ENCODE measurements around the gene LAMA2.
"Not testable (repeated sequence)": the region's sequence is repeated elsewhere in the genome, so short reads cannot be mapped to it uniquely, and the experiment has no call there.

LAMA2 gene

DNA sequence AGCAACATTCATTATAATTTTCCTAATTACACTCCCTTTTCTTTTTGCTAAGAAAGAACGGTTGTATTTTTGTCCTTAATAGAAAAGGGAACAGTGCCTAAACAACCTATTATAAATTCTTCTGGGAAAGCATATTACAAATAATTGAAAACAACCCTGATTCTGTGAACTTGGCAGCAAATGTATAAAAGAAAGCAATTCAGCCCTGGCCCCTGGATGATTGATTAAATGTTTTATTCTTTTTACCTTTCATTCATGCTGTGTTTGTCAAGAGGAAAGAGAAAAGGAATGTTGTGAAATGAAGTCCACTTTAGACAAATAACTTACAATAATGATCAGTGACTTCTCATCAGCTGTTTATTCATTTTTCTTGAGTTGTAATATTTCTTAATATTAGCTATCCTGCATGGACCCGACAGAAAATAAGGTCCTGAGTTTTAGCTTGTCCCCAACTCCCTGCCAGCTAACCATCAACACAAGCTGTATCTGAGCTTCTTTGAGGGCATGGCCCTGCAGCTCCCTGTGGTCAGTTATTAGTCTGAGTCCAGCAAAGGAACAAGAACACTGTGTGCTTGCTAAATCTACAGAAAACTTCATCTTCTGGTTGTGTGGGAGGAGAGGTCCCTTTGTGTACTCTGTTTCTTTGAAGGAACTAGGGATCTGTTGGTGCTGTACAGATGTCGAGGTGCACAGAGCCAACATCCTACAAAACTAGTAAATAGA lies 248.2 kb downstream of the LAMA2 start:
- DNase-seq: no peak

DNA sequence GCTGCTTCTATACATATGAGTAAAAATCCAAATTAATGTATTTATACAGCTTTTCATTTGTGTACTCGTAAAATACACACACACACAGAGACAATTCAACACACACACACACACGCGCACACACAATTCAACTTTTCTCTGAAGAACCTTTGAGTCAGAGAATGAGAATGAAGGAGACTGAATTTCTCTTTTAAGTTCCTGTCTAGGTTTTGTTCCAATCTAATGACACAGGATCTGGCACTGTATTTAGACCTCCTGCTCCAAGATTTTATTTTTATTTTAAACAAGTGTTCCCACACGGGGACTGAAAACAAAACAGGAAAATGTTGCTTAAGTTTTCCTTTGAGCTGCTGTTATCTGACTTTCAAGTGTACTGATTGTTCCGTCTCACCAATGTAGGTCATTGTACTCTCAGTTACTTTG lies 250.8 kb downstream of the LAMA2 start:
- no peak for DNase-seq

DNA sequence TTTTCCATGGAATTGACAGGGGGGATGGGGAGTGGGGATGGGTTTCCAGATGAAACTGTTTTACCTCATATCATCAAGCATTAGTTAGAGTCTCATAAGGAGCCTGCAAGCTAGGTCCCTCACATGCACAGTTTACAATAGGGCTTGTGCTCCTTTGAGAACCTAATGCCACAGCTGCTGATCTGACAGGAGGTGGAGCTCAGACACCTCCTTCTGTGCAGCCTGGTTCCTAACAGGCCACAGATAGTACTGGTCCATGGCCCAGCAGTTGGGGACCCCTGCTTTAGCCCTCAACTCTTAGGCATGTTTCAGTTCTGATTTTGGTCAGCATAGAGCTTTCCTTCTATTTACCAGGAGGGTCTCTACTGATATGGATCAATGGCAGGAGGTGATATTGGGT lies 251.6 kb downstream of the LAMA2 start:
- no peak for DNase-seq

DNA sequence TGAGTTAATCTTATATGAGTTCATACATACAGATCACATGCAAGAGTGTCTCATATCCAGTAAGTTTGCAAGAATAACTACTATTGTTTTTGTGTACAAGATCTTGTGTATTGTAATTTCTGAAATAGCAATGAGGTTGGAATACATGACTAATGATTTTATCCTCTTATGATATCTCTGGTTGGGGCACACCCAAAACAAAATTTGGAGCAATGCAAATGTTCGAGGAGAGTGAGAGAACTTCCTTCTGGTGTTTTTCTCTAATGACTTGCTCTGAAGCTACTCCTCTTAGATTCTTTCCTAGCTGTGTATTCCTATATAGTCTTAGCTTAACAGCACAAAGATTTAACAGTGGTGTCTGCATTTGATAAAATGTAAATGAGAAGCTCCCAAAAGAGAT lies 252.5 kb downstream of the LAMA2 start:
- no peak for DNase-seq

DNA sequence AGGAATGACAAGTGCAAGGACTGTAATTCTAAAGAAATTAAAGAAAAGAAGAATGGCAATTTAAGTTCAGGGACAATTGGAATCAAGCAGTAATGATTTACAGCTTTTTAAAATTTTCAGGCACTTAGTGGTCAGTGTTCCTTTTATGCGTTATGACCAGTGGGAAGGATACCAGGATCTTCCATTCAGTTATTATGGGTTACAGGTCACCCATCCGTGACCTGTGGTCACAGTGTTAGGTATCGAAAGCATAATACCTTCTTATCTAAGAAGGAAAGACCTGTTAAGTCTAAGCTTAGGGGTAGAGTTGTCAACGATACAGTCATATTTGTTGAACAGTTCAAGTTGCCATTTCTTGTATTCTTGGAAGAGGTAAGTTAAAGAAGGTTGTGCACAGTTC lies 253.8 kb downstream of the LAMA2 start:
- DNase-seq: no peak

DNA sequence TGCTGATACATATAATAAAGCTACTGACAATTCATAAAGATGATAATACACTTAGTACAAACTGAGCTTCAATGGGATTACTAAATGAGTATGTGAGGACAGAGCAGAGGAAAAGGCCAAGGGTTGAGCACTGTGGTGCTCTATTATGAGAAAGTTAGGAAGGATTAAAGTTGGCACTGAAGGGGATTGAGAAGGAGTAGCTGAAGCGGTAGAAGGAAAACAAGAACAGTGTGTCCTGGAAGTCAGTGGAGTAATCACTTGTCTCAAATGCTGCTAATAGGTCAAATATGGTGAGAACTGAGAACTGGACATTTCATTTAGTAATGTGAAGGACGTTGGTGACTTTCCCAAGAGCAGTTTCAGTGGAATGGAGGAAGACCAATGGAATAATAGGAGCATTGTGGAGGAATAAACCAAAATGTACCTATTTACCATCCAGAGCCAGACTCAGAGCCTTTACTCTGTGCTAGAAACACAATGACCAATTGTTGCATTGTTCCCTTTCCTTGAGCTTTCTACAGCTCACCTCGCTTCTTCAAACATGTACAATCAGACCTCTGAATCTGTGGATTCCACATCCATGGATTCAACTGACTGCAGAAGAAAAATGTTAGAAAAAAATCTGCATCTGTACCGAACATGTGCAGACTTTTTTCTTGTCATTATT lies 255.9 kb downstream of the LAMA2 start:
- no peak for DNase-seq

DNA sequence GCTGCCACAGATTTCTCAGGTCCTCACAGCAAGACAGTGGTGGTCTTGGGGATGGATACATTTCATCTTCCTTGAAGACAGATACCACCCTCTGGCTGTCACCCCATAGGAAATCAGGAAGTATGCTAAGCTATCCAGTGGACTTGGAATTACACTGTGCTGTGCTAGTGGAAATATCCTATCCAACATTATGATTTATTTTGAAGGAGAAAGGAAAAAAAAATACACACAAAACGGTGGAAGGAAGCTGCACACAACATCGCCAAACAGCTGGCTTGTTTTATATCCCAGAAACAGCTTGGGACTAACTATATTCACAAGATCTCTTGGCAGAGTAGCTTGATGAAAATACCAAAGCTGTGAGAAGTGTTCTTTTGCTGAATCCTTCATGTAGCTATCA lies 257.6 kb downstream of the LAMA2 start:
- no peak for DNase-seq

DNA sequence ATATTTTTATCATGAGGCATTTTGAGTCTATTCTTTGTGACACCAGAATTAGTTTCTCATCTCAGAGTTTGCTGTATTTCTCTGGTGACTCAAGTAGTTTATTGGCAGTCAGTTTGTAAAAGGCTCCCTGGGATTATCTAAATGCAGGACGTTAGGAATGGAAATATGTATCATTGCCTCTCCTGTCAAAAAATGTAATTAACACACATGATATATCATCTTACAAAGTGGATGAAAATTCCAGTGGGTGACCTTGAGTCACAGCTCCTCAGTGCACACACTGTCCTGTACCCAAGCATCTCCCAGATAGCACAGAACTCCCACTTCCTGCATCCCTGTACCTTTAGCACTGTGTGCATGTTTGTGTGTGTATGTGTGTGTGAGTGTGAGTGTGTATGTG lies 258.6 kb downstream of the LAMA2 start:
- DNase-seq: no peak

DNA sequence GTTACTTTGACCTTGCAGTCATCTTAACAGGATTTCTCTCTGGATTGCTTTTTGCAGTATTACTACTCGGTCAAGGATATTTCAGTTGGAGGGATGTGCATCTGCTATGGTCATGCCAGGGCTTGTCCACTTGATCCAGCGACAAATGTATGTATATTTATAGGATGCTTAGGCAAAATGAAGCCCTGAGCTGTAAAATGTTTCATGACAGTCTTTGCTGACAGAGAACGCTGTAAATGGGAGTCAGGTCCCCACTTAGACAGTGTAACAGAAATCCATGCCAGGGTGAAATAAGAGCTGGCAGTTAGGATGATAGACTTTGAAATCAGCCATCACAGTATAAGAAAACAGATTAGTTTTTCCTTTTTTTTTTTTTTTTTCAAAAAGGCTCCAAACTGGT lies 264.0 kb downstream of the LAMA2 start:
- DNase-seq: no peak

DNA sequence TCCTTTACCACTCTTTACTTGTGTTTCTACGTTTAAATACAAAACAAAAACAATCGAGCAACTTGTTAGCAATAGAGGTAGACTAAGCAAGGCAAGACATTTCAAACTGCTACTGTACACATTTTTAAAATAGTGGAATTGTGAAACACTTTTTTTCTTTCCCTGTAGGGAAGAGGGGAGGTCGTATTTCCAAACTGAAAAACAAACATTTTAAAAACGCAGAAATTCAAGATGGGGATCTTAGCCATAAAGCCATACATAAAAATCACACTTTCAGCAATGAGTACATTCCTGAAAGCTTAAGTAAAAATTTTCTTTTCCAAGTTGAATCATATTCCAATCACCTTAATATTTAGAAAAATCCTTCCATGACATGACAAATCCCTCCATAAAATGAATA lies 267.6 kb downstream of the LAMA2 start:
- DNase-seq: no peak

DNA sequence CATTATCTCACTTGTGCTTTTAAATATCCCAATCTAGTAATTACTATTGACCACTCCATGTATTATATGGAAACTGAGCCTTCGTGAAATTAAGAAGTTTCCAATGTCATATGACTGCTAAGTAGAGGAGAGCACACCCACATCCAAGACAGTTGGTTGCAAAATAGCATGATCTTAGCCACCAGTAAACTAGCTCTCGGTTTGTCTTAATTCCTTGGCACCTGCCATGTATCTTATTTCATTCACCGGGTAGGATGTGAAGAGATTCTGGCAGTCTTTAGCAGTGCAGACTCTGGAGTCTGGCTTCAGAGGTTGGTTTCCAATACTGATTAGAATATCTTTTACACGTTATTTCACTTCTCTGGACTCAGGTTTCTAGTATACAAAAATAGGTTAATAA lies 270.3 kb downstream of the LAMA2 start:
- DNase-seq: no peak

DNA sequence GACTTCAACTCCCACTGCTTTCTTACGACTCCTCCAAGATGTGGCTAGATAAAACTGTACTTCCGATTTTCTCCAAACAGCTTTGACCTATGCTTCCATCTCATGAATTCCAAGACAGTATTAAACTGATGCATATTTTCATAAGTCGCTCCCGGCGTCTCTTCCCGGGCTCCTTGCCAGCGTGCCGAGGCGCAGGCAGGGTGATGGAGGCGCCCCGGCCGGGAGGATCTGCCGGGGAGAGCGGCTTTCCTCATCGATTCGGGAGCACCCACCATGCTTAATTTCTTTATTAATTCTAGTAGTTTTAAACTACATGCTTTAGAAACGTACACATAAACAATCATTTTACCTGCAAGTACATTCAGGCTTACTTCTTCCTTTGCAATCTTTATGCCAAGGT lies 276.3 kb downstream of the LAMA2 start:
- DNase-seq: not testable (repeated sequence)

DNA sequence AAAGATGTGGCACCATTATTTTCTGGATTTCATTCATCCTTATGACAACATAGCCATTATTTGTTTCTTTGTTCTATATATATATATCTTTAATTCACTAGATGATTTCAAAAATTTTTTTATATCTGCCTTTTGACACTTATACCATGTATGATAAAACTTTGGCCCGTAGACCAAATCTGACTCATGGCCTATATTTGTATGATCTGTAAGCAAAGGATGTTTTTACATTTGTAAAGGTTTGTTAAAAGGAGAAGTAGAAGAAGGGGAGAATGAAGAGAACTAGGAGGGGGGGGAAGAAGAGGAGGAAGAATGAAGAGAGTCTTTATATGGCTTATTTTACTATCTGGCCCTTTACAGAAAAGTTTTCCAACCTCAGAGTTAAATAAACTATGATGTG lies 279.7 kb downstream of the LAMA2 start:
- no peak for DNase-seq

DNA sequence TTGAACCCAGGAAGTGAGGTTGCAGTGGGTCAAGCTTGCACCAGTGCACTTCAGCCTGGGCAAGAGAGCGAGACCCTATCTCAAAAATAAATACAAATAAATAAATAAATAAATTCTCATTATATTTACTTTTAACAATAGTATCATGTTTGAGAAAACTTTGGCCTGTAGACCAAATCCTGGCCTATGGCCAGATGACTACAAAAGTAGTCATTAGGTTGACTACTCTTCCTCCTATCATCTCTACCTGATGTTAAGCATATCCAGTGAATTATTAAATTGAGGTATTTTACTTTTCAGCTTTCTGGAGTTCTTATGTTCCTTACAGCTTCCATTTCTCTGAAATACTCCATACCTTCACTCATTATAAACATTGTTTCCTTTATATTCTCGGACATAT lies 280.6 kb downstream of the LAMA2 start:
- no peak for DNase-seq

DNA sequence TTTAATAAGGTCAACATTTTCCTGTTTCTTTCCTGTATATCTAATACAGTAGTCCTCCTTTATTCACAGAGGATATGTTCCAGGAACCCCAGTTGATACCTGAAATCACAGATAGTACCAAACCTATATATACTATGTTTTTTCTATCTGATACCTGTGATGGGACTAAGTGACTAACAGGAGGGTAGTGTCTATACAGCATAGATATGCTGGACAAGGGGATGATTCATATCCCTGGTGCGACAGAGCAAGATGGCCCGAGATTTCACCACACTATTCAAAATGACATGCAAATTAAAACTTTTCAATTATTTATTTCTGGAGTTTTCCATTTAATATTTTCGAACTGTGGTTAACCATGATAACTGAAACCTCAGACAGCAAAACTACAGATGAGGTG lies 281.1 kb downstream of the LAMA2 start:
- DNase-seq: no peak

DNA sequence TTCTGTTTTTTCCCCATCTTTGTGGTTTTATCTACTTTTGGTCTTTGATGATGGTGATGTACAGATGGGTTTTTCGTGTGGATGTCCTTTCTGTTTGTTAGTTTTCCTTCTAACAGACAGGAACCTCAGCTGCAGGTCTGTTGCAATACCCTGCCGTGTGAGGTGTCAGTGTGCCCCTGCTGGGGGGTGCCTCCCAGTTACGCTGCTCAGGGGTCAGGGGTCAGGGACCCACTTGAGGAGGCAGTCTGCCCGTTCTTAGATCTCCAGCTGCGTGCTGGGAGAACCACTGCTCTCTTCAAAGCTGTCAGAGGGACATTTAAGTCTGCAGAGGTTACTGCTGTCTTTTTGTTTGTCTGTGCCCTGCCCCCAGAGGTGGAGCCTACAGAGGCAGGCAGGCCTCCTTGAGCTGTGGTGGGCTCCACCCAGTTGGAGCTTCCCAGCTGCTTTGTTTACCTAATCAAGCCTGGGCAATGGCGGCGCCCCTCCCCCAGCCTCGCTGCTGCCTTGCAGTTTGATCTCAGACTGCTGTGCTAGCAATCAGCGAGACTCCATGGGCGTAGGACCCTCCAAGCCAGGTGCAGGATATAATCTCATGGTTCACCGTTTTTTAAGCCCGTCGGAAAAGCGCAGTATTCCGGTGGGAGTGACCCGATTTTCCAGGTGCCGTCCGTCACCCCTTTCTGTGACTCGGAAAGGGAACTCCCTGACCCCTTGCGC lies 289.5 kb downstream of the LAMA2 start:
- DNase-seq: not testable (repeated sequence)

DNA sequence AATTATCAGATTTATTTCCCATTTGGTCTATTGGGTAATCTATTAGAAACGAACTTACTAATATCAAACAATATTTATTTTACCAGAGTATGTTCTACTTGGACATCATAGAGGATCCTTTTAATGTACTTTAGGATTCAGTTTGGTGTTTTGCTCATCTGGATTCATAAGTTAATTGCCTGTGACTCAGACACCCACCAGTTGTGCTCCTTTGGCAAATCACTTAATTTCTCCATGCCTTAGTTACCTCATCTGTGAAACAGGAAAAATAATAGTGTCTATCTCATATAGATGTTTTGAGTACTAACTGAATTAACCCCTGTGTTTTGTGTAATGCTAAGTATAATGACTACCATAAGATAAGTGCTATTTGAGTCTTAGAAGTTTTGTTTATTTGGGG lies 292.1 kb downstream of the LAMA2 start:
- DNase-seq: no peak

DNA sequence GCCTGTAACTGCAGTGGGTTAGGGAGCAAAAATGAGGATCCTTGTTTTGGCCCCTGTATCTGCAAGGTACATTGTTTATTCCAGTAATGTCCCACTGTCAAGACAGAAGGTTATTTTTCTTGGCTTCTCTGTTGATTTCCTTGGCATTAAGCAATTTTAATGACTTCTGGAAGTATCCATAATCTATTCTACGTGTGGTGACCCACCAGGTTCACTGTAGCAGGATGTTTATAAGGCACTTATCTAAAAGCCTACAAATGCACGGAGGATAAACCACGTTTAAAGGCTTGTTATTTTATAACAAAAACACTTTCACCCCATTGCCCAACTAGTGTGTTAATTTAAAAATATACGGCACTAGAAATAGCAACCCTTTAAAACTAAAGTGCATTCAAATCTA lies 294.9 kb downstream of the LAMA2 start:
- DNase-seq: no peak

DNA sequence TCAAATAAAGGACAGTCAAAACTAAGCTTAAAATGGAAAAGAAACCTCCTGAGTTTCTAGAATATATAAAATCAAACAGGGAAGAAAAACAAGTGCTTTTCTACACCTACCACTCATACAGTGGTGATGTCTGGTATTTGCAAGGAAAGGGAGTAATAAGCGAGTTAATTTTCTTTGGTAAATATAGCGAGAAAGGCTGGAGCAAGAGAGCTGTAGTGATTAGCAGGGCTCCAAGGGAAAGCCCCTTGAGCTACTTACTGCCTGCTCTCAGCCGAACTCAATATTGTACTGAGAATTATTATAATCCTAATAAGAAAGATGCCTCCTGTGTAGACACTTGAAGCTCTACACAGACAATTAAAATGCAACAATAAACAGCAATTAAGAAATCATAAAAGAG lies 296.3 kb downstream of the LAMA2 start:
- DNase-seq: no peak

DNA sequence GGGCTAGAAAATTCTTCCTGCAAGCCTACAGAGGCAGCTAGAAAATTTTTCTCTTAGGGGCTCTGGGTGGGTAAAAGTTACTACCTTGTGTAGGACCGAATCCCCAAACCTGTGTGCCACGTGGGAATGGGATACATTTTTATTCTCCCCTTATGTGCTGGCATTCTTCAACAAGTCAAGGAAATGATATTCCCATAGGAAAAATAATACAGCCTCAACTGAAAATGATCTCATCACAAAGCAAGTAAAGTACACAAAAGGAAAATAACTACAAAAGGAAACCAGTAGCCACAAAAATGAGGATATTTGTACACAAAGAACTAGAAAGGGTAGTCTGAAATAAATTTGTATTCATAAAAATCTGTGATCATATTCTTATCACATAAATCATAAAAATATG lies 298.1 kb downstream of the LAMA2 start:
- DNase-seq: no peak

DNA sequence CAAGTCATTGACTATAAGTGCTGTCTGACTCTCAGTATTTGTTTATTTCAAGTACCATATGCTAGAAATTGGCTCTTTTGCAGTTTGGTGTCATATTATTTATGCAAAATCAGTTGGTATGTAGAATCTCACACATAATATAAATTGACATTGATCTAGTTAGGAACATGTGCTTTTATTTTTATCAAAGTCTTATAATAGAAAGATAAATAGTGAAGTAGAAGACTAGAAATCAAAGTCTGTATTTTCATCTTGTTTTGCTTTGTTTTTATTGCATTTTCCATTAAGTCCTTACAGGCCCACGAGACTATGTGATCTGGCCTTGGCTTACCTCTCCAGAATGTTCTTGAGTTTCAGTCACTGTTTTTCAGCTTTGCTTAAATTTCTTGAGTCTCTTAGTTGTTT lies 300.3 kb downstream of the LAMA2 start:
- DNase-seq: no peak

DNA sequence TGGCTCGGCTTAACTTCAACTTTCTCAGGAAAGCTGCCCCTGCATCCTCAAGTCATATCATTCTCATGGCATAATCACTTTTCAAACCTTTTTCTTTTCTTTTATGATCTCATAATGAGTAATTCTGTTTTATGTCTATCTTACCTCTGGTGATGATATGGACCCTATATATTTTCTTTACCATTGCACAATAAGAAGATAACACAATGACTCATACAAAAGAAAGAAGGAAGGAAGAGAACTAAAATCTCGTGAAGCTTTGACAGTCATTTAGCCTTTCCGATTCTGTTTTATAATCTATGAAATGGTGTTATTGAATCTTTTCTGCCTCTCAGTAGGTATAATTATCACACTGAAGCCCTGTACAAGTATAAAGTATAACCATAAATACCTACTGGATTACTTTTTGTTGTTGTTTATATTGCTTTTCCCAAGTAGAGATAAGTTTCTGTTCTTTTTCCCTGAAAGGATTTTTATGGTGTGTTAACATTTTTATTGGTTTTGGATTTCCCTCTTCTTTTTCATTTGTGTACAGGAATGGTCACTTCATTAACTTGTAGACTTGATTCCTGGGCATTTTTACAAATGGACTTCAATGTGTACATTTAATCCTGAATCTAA lies 300.9 kb downstream of the LAMA2 start:
- DNase-seq: no peak

DNA sequence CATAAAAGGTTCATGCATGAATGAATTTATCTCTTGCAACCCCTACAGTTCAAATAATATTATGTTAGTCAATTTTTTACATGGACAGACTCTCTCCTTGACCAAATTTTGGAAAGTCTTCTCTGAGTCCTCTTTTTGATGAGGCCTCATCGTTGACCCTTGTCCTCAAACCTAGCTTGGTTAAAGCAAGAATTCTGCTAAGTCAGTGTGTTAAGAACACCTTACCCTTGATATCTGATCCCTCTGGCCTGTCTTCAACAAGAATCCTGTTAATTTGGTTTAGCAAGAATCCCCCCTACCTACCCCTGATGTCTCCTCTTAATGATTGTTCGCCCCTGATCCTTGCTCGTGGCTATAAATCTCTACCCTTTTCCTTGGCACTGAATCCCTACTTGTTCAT lies 301.4 kb downstream of the LAMA2 start:
- no peak for DNase-seq

DNA sequence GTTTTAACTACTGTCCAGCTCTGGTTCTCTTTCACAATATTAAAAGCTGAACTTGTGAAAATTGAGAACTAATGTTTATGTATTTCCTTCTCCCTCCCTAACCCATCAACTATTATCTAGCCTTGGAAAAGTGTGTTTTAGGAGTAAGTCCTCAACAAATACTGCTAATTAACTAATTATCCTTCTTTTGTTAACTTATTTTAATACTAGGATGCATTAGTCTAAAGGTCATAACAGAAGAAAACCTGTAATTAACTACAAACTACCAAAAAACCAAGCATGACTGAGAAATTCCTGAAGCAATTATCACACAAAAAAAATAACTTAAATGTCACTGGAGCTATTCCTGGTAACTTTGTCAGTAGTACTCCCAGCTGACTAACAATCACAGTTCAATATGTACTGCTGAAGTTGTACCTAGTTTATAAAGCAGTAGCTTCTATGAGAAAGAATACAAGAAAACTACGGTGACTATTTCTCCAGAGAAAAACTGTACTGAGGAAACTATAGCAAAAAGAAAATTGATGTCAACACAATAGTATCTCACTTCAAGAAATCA lies 301.9 kb downstream of the LAMA2 start:
- DNase-seq: no peak

All from NCI-H2029 treated with DMSO at 0.1 percent for 48 hours (cell line).